HL-60 (cell line): ENCODE data around the gene TRAPPC14.

Source experiments
- DNase-seq, 2 experiments: peaks; one replicate each; pipeline ENCODE4 v3.0.0-alpha.2; 2010 to 2020; ENCODE audit warnings: low read depth in 1 of 2, low spot score in 1 of 2
- H3K27ac ChIP-seq: fragments of 250-450 bp; sonication (Bioruptor Pico); replicated peaks from 2 replicates; pipeline ENCODE4 v1.5.1; 2020; ENCODE audit warnings: mild to moderate bottlenecking, moderate library complexity
- H3K27me3 ChIP-seq: fragments of 250-450 bp; sonication (Bioruptor Pico); 2 replicates; pipeline ENCODE4 v1.5.1; 2021; ENCODE audit warnings: mild to moderate bottlenecking, moderate library complexity; ENCODE audit not compliant: insufficient read depth, poor library complexity, severe bottlenecking
- H3K4me3 ChIP-seq: replicated peaks from 2 replicates; pipeline ENCODE4 v1.5.1; 2011; ENCODE audit warnings: mild to moderate bottlenecking, control low read depth, low read length; ENCODE audit not compliant: insufficient read depth
- GABPA ChIP-seq: IDR thresholded peaks from 2 replicates; pipeline ENCODE4 v1.6.1; 2012; ENCODE audit warnings: low read depth
- POLR2AphosphoS5 ChIP-seq: IDR thresholded peaks from 2 replicates; pipeline ENCODE4 v1.6.1; 2012; ENCODE audit warnings: low read depth
- REST ChIP-seq: IDR thresholded peaks from 2 replicates; pipeline ENCODE4 v1.6.1; 2012; ENCODE audit warnings: low read depth; ENCODE audit not compliant: insufficient replicate concordance
- SPI1 ChIP-seq: IDR thresholded peaks from 2 replicates; pipeline ENCODE4 v1.6.1; 2012; ENCODE audit warnings: low read depth, mild to moderate bottlenecking, borderline replicate concordance
- TF ChIP-seq, protein P1 (sequence below): IDR thresholded peaks from one replicate; pipeline ENCODE4 v1.5.1; 2011; ENCODE audit warnings: low read length, control low read depth, inconsistent platforms; ENCODE audit not compliant: insufficient read depth

TRAPPC14 gene

DNA sequence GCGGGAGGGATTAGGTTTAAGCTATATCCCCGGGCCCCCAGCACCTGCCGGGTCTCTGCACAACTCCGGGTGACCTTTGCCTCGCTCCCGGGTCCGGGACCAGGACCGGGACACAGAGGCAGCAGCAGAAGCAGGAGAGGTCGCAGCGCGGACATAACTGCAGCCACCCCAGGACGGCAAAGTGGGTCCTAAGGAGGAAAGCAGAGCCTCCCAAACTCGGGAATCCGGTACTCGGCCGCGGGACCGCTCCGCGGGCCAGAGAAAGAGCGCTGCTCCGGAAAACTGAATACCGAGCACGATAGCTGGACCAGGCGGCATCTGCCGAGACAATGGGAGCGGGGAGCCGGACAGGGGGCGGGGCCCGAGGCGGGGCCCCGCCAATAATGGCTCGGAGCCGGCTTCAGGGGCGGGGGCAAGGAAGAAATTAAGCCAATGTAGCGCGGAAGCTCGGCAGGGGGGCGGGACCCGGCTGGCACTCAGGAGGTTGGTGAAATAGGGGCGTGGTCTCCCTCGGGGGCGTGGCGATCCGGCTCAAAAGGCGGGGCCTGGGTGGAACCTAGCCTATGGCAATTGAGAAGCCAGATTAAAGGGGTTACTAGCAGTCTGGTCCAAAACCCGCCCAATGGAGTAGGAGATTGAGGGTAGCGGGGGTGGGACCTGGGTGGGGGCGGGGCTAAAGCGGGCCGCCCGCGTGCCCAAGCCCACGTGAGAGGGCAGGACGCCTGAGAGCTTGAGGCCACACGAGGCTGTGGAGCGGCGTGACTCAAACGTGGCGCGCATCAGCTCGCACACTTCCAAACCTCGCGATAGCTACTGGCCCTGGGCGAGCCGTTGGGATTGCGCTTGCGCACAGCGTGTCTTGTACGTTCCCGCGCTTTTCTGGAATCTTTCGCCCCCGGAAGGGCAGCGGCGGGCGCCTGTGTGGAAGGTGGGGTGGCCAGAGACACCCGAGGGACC, 18.8 kb upstream of the TRAPPC14 start, which contains the start of the genes GPC2 and STAG3:
Gene GPC2, minus strand, starts transcription at position 337 of the 957 bp plus-strand sequence. Its CDS starts 182 bp downstream, at position 155.
Gene STAG3, plus strand, starts transcription at position 874 of the 957 bp plus-strand sequence. CDS start 2,639 bp downstream, outside the sequence.
- Histone ChIP-seq H3K27ac (peak within 1 kb of the TSS; percentile 54), H3K27me3 (peaks cover under 1% of the 10 kb centered on the region), H3K4me3 (peak within 1 kb of the TSS; percentile 53)
- peak; percentile 93 to 98 for DNase-seq
- no peak for TF ChIP-seq POLR2AphosphoS5
- no peak for TF ChIP-seq REST
- TF ChIP-seq, protein P1, sequence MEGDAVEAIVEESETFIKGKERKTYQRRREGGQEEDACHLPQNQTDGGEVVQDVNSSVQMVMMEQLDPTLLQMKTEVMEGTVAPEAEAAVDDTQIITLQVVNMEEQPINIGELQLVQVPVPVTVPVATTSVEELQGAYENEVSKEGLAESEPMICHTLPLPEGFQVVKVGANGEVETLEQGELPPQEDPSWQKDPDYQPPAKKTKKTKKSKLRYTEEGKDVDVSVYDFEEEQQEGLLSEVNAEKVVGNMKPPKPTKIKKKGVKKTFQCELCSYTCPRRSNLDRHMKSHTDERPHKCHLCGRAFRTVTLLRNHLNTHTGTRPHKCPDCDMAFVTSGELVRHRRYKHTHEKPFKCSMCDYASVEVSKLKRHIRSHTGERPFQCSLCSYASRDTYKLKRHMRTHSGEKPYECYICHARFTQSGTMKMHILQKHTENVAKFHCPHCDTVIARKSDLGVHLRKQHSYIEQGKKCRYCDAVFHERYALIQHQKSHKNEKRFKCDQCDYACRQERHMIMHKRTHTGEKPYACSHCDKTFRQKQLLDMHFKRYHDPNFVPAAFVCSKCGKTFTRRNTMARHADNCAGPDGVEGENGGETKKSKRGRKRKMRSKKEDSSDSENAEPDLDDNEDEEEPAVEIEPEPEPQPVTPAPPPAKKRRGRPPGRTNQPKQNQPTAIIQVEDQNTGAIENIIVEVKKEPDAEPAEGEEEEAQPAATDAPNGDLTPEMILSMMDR, result no peak
- TF ChIP-seq GABPA, result no peak

GRCh38 chr7:100176096-100177044, 17.8 kb upstream of the TRAPPC14 start:
- Histone ChIP-seq H3K27ac (no peak overlapping the region; the same call in 1 of the 2 replicates), H3K27me3 (peaks cover 5% of the 10 kb centered on the region)
- TF ChIP-seq GABPA, result no peak
- no peak for TF ChIP-seq REST
- no peak for TF ChIP-seq POLR2AphosphoS5
- TF ChIP-seq, protein P1, result no peak
- no peak for TF ChIP-seq SPI1

DNA sequence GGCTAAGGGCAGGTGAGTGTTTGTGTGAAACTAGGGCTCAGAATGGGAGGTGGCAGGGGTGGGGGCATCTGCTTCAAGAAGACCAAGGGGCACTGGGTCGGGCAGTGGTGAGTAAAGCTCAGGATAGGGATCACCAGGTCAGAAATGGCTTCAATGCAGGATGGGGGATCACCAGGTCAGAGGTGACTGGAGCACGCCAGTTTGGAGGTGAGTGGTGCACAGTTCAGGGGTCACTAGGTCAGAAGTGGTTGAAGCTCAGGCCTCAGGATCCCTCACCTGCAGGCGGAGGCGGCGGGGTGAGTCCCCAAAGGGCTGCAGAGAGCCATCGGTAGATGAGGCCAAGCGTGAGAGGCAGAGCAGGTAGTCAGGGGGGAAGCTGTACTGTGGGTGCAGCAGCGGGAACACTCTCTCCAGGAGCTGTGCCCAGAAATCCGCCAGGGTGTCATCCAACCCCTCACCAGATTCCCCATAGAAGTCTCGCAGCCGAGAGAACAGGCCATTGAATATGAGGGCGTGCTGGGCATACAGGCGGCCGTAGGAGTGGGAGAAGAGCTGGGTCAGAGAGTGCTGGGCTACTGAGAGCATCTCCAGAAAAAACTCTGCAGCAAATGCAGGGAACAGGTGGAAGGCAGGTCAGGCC, 16.9 kb upstream of the TRAPPC14 start:
- Histone ChIP-seq H3K27ac (no peak overlapping the region), H3K4me3 (no peak overlapping the region), H3K27me3 (peaks cover 8% of the 10 kb centered on the region)
- DNase-seq, result no peak
- TF ChIP-seq, protein P1, result no peak
- no peak for TF ChIP-seq REST
- TF ChIP-seq POLR2AphosphoS5, result no peak
- TF ChIP-seq GABPA, result no peak
- no peak for TF ChIP-seq SPI1

More at GRCh38 chr7:100176096-100177044, 17.8 kb upstream of the TRAPPC14 start:
- DNase-seq, result peak in 1 of 2 experiments; percentile 18
- H3K4me3 ChIP-seq, result peak overlapping the region; percentile 53
